NCI-H187 treated with DMSO at 0.1 percent for 48 hours (cell line): ENCODE measurements around the gene MAN1A2.
"Not testable (repeated sequence)": the region's sequence is repeated elsewhere in the genome, so short reads cannot be mapped to it uniquely, and the experiment has no call there.

Experiments used
- DNase-seq: peaks from one replicate; lab custom pipeline; 2025; lab: John Stamatoyannopoulos, UW

The MAN1A2 gene

GRCh38 chr1:117558451-117558850, 191.2 kb downstream of the MAN1A2 start:
- DNase-seq = not testable (repeated sequence)

- no peak for DNase-seq
These were observed 191.9 kb downstream of the MAN1A2 start for GRCh38 chr1:117559139-117559538.

- no peak for DNase-seq
These were observed 192.7 kb downstream of the MAN1A2 start for GRCh38 chr1:117559985-117560384.

GRCh38 chr1:117561071-117561470, 193.8 kb downstream of the MAN1A2 start:
- DNase-seq = no peak

GRCh38 chr1:117561551-117561950, 194.3 kb downstream of the MAN1A2 start:
- no peak for DNase-seq

GRCh38 chr1:117562581-117563491, 195.6 kb downstream of the MAN1A2 start:
- no peak for DNase-seq

GRCh38 chr1:117563492-117563875, 196.2 kb downstream of the MAN1A2 start:
- DNase-seq = no peak

GRCh38 chr1:117564227-117565075, 197.2 kb downstream of the MAN1A2 start:
- no peak for DNase-seq

GRCh38 chr1:117565076-117565556, 197.9 kb downstream of the MAN1A2 start:
- no peak for DNase-seq

- no peak for DNase-seq
These were observed 198.7 kb downstream of the MAN1A2 start for GRCh38 chr1:117565745-117566455.

GRCh38 chr1:117566556-117566955, 199.3 kb downstream of the MAN1A2 start:
- no peak for DNase-seq

GRCh38 chr1:117567435-117567834, 200.2 kb downstream of the MAN1A2 start:
- DNase-seq = no peak

- no peak for DNase-seq
These were observed 200.7 kb downstream of the MAN1A2 start for GRCh38 chr1:117567976-117568375.

- DNase-seq = no peak
These were observed 201.8 kb downstream of the MAN1A2 start for GRCh38 chr1:117568999-117569398.

- no peak for DNase-seq
These were observed 202.6 kb downstream of the MAN1A2 start for GRCh38 chr1:117569856-117570255.

- DNase-seq = peak; percentile 76
These were observed 203.8 kb downstream of the MAN1A2 start for GRCh38 chr1:117570988-117571409.

GRCh38 chr1:117571496-117571895, 204.2 kb downstream of the MAN1A2 start:
- no peak for DNase-seq

GRCh38 chr1:117572546-117572945, 205.3 kb downstream of the MAN1A2 start:
- DNase-seq = no peak

- no peak for DNase-seq
These were observed 206.3 kb downstream of the MAN1A2 start for GRCh38 chr1:117573386-117574023.

- no peak for DNase-seq
These were observed 207.0 kb downstream of the MAN1A2 start for GRCh38 chr1:117574161-117574835.
